Central memory CD8-positive, alpha-beta T cell (primary cell): ENCODE measurements around the gene UBE2H.
A peak's percentile ranks its signal among the peaks of the same experiment; 100 is the strongest.

Experiments
- ATAC-seq: fragments of 150-1000 bp; cut with Tn5 transposase; replicated peaks from 2 replicates; pipeline ENCODE4 v1.10.0; 2022; ENCODE audit warnings: mild to moderate bottlenecking, moderate FRiP score, moderate number of reproducible peaks; ENCODE audit not compliant: poor library complexity, severe bottlenecking; ENCODE audit errors: extremely low read depth
- DNase-seq, 2 donors: peaks; one replicate each; pipeline ENCODE4 v3.0.0; 2021; ENCODE audit warnings: low spot score in 2 of 2
- H3K27ac Mint-ChIP-seq: one replicate; pipeline ENCODE4 v1.8.0; 2022; ENCODE audit warnings: low read depth, mild to moderate bottlenecking, moderate library complexity, mixed read lengths
- H3K27me3 Mint-ChIP-seq: one replicate; pipeline ENCODE4 v1.8.0; 2022; ENCODE audit warnings: mixed read lengths
- H3K36me3 Mint-ChIP-seq: one replicate; pipeline ENCODE4 v1.8.0; 2022; ENCODE audit warnings: mild to moderate bottlenecking, moderate library complexity, mixed read lengths; ENCODE audit not compliant: insufficient read depth
- H3K4me1 Mint-ChIP-seq: one replicate; pipeline ENCODE4 v1.8.0; 2022; ENCODE audit warnings: mixed read lengths
- H3K4me3 Mint-ChIP-seq: one replicate; pipeline ENCODE4 v1.8.0; 2022; ENCODE audit warnings: mild to moderate bottlenecking, moderate library complexity, mixed read lengths
- H3K9me3 Mint-ChIP-seq: one replicate; pipeline ENCODE4 v1.8.0; 2022; ENCODE audit warnings: mixed read lengths

Gene UBE2H

DNA sequence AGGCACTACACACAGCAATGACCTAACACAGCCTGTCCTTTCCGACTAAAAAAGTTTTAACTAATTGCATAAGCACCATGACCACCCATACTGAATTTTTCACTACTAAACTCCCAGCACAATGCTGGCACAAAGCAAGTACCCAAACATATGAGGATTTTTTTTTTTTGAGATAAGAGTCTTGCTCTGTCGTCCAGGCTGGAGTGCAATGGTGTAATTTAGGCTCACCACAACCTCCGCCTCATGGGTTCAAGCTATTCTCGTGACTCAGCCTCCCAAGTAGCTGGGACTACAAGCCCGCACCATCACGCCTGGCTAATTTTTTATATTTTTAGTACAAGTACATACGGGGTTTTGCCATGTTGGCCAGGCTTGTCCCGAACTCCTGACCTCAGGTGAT lies 5.1 kb downstream of the UBE2H start:
- no peaks in the 10 kb centered on the region for H3K9me3 Mint-ChIP-seq
- H3K36me3 Mint-ChIP-seq, result peaks cover 17% of the 10 kb centered on the region
- H3K27ac Mint-ChIP-seq, result no peak overlapping the region
- ATAC-seq (no peak), DNase-seq (no peak)
- no peak overlapping the region for H3K4me3 Mint-ChIP-seq
- H3K4me1 Mint-ChIP-seq, result peaks cover 12% of the 10 kb centered on the region
- H3K27me3 Mint-ChIP-seq, result no peaks in the 10 kb centered on the region

DNA sequence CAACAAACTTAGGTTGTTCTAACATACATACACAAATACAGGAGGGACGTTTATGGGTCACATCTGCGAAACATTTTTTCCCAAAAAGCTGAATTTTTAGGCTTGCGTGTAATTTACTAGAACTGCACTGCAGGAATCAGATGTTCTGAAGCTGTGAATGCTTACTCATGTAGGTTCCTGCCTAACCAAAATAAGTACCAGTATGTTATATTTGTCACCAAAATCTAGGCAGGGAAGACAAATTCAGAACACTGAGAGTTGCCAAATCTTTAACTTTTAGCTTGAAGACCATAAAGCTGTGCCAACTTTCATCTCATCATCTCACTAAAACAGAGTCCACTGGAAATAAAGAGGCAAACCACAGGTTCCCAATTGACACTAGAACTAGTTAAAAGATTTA lies 5.7 kb downstream of the UBE2H start:
- H3K36me3 Mint-ChIP-seq, result peaks cover 14% of the 10 kb centered on the region
- H3K4me3 Mint-ChIP-seq, result no peak overlapping the region

DNA sequence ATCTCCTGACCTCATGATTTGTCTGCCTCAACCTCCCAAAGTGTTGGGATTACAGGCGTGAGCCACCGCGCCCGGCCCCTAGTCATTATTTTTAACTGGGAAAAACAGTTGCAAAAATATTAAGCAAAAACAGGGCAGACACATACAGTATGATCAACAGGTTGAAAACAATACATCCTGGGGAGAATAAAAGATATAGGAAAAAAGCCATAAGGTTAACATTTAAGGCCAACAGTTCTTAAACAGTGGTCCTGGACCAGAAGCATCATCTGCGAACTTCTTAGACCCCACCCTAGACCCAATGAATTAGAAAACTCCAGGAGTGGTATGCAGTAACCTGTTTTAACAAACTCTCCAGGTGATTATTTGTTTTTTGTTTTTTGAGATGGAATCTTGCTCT lies 6.5 kb downstream of the UBE2H start:
- no peaks in the 10 kb centered on the region for H3K9me3 Mint-ChIP-seq
- DNase-seq (no peak), ATAC-seq (no peak)
- no peaks in the 10 kb centered on the region for H3K27me3 Mint-ChIP-seq
- peaks cover 10% of the 10 kb centered on the region for H3K4me1 Mint-ChIP-seq
- no peak overlapping the region for H3K4me3 Mint-ChIP-seq
- no peak overlapping the region for H3K27ac Mint-ChIP-seq
- peaks cover 7% of the 10 kb centered on the region for H3K36me3 Mint-ChIP-seq

More for the DNA sequence above, 5.7 kb downstream of the UBE2H start:
- Mint-ChIP-seq H3K4me1 (peaks cover 10% of the 10 kb centered on the region), H3K27me3 (no peaks in the 10 kb centered on the region), H3K9me3 (no peaks in the 10 kb centered on the region), H3K27ac (no peak overlapping the region)
- no peak for DNase-seq
- no peak for ATAC-seq

DNA sequence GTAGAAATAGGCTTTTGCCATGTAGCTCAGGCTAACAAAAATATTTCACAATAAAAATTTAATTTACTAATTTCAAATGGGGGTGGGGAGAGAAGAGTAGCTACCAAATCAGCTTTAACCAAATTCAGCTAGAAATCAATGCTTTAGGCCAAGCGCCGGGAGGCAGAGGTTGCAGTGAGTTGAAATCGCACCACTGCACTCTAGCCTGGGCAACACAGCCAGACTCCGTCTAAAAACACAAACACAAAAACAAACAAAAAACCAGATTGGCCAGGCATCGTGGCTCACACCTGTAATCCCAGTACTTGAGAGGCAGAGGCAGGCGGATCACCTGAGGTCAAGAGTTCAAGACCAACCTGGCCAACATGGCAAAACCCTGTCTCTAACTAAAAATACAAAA lies 9.4 kb downstream of the UBE2H start:
- Mint-ChIP-seq H3K9me3 (no peaks in the 10 kb centered on the region), H3K27ac (no peak overlapping the region), H3K4me1 (peaks cover 17% of the 10 kb centered on the region), H3K4me3 (no peak overlapping the region), H3K27me3 (no peaks in the 10 kb centered on the region), H3K36me3 (peaks cover 10% of the 10 kb centered on the region)
- DNase-seq (no peak), ATAC-seq (no peak)

DNA sequence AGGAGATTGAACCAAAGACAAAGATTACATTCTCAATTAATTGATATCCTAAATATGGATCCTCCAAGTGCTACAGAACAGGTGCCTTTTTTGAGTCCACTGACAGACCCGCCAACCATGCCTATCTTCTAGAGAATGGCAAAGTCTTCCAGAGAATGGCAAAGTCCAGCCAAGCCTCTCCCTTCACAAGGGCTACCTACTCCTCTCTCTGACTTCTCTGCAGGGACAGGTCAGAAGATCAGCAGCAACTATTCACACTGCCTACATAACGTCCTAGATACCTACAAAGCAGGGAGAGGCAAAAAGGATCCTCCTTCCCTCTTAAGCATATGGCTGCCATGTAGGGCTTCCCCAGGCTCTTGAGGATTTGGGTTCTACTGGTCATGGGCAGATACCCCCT lies 12.4 kb downstream of the UBE2H start:
- H3K4me1 Mint-ChIP-seq, result peaks cover 28% of the 10 kb centered on the region
- no peaks in the 10 kb centered on the region for H3K27me3 Mint-ChIP-seq
- DNase-seq (no peak), ATAC-seq (no peak)
- H3K27ac Mint-ChIP-seq, result no peak overlapping the region
- H3K4me3 Mint-ChIP-seq, result no peak overlapping the region
- H3K36me3 Mint-ChIP-seq, result peaks cover 17% of the 10 kb centered on the region
- H3K9me3 Mint-ChIP-seq, result no peaks in the 10 kb centered on the region

DNA sequence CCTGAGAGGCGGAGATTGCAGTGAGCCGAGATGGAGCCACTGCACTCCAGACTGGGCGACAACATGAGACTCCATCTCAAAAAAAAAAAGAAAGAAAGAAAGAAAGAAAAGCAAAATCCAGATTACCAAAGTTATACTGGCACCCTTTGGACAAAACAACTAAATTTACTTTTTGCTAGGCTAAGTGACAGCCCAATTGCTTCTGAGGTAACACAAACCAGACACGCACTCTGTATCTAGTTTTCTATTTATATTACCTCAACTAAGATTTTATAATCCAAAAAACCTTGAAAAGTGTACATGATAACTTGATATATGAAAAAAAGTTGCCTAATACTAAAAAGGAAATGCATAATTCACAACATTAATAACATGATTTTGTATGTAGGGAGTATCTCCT lies 12.9 kb downstream of the UBE2H start:
- no peak for DNase-seq
- no peak for ATAC-seq
- H3K36me3 Mint-ChIP-seq, result peaks cover 17% of the 10 kb centered on the region
- no peak overlapping the region for H3K27ac Mint-ChIP-seq
- H3K4me1 Mint-ChIP-seq, result peaks cover 23% of the 10 kb centered on the region
- no peaks in the 10 kb centered on the region for H3K9me3 Mint-ChIP-seq
- H3K4me3 Mint-ChIP-seq, result no peak overlapping the region
- no peaks in the 10 kb centered on the region for H3K27me3 Mint-ChIP-seq

DNA sequence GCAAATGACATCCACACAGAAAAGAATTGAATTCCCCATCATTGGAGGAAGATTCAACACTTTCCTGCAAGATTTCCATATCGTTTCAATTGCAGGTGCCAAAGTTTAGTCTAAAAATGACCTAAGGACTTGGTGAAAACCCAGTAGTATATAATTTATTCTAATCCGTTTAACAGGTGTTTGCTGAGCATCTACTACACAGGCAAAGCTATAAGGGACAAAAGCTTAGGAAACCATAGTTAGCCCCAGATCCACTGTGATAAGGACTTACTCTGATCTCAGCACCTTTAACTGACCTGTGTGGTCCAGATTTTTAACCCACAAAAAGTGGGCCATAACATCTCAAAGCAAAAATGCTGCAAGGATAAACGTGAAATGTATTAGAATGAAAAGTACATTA lies 19.1 kb downstream of the UBE2H start:
- Mint-ChIP-seq H3K9me3 (no peaks in the 10 kb centered on the region), H3K4me1 (peaks cover 16% of the 10 kb centered on the region), H3K27ac (no peak overlapping the region), H3K4me3 (no peak overlapping the region), H3K27me3 (no peaks in the 10 kb centered on the region), H3K36me3 (peaks cover 20% of the 10 kb centered on the region)
- ATAC-seq (no peak), DNase-seq (no peak)

DNA sequence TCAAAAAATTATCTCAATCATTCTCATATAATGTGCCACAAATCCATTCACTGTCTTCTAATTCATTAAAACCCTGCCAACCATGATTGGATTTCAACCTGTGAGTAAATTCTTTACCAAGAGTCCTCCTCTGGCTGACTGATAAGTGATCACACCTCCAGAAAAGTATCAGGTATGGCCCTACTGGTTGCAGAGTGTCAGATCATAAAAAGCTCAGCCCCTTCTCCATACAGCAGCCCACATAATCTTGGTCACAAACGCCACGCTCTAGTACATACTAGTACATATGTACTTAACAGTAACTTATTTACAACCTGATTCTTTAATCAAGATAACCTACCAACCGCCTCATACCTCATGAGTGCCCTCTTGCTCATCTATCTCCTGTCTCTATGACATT lies 26.1 kb downstream of the UBE2H start:
- ATAC-seq (no peak), DNase-seq (no peak)
- H3K4me1 Mint-ChIP-seq, result peaks cover 35% of the 10 kb centered on the region
- H3K27ac Mint-ChIP-seq, result no peak overlapping the region
- H3K36me3 Mint-ChIP-seq, result peaks cover 9% of the 10 kb centered on the region
- H3K9me3 Mint-ChIP-seq, result no peaks in the 10 kb centered on the region
- H3K4me3 Mint-ChIP-seq, result no peak overlapping the region
- no peaks in the 10 kb centered on the region for H3K27me3 Mint-ChIP-seq

DNA sequence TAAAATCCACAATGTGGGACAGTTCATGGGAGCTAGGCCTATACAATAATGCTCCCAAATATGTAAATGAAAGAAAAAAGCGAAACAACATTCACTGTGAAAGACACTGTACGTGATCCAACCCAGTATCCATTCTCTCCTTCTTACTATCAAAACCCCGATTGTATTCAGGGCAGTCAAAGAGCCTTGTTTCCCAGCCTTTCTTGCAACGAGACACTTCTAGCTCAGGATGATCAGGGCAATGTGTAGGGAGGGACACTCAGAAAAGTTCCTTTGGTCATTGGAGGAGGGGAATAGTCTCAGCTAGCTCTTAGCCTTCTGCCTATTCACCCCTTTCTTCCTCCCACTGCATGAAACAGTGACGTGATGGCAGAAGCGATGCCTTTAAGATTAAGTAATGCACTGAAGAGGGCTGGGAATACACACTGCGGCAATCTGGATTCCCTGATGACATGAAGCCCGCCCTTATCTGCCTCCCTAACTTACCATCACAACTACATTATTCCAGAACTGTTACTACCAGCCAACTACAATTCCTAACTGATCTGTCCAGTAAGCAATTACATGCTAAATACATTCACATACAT lies 27.3 kb downstream of the UBE2H start:
- peaks cover 35% of the 10 kb centered on the region for H3K4me1 Mint-ChIP-seq
- H3K27ac Mint-ChIP-seq, result peak overlapping the region; percentile 32
- no peak overlapping the region for H3K4me3 Mint-ChIP-seq
- ATAC-seq (no peak), DNase-seq (no peak)
- H3K9me3 Mint-ChIP-seq, result no peaks in the 10 kb centered on the region
- peaks cover 8% of the 10 kb centered on the region for H3K36me3 Mint-ChIP-seq
- H3K27me3 Mint-ChIP-seq, result no peaks in the 10 kb centered on the region

DNA sequence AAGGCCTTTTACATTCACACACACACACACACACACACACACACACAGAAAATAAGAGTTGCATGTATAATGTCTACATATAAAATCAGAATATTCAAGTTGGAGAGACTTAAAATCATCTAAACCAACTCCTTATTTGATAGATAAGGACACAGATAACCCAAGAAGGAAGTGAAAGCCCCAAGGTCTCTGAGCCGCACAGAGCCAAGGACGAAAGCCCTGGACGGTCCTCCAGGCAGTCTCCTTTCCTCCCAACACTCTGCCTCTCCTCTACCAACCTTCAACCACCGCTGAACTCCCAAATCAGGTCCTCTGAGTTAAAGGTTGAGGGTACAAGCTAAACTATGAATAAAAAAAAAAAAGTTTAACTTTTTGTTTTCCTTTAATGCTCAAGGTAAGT lies 28.2 kb downstream of the UBE2H start:
- Mint-ChIP-seq H3K9me3 (no peaks in the 10 kb centered on the region), H3K4me3 (no peak overlapping the region)

DNA sequence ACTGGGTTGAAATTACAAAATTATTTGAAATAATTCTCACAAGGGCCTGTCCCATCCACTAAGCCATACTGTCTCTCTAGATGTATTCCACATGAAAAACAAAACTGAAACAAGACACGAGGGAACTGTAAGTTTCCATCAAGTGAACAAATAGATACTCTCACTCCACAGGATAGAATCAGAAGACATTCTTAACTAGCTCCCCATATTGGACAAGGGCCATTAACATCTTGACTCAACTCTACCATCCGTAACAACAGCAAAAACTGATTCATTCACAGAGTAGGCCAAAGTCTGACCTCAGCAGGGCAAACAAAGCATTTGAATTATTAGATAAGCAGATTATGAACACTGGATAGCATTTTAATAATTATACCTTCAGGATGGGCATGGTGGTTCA lies 29.1 kb downstream of the UBE2H start:
- H3K36me3 Mint-ChIP-seq, result peaks cover 7% of the 10 kb centered on the region
- H3K4me3 Mint-ChIP-seq, result no peak overlapping the region
- H3K9me3 Mint-ChIP-seq, result no peaks in the 10 kb centered on the region
- H3K27ac Mint-ChIP-seq, result no peak overlapping the region
- DNase-seq, result no peak
- H3K4me1 Mint-ChIP-seq, result peaks cover 35% of the 10 kb centered on the region
- H3K27me3 Mint-ChIP-seq, result no peaks in the 10 kb centered on the region
- ATAC-seq, result no peak

More for the DNA sequence above, 28.2 kb downstream of the UBE2H start:
- DNase-seq (no peak), ATAC-seq (no peak)
- no peak overlapping the region for H3K27ac Mint-ChIP-seq
- peaks cover 8% of the 10 kb centered on the region for H3K36me3 Mint-ChIP-seq
- no peaks in the 10 kb centered on the region for H3K27me3 Mint-ChIP-seq
- peaks cover 35% of the 10 kb centered on the region for H3K4me1 Mint-ChIP-seq

DNA sequence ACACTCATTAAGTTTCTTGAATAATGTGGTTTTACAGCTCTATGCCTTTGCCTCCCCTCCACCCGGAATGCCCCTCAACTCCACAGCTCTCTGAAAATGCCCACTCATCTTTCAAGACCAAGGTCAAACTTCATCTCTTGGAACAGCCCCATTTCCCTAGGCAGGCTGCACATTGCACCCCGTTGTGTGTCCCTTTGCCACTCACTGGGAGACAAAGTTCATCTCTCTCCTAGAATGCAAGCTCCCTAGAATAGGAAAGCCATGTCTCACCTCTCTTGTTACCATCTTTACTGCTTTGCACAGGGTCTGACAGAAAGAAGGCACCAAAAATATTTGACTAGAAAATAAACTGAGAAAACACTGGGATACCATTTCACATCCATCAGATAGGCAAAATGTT lies 33.3 kb downstream of the UBE2H start:
- Mint-ChIP-seq H3K36me3 (peaks cover 2% of the 10 kb centered on the region), H3K4me1 (peaks cover 51% of the 10 kb centered on the region), H3K4me3 (no peak overlapping the region), H3K27ac (no peak overlapping the region), H3K9me3 (no peaks in the 10 kb centered on the region), H3K27me3 (no peaks in the 10 kb centered on the region)
- DNase-seq, result no peak
- no peak for ATAC-seq

DNA sequence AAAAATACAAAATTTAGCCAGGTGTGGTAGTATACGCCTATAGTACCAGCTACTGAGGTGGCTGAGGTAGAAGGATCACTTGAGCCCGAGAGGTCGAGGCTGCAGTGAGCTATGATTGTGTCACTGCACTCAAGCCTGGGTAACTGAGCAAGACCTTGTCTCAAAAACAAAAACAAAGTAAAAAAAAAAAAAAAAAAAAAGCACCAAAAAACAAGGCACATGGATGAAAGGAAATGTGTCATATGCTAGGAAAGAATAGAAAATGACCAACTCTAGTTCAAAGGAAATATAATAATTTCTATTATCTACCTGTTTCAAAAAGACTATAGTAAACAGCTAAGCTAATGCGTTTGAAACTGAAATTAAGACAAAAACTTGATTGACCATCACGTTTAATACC lies 33.8 kb downstream of the UBE2H start:
- DNase-seq (no peak), ATAC-seq (no peak)
- no peaks in the 10 kb centered on the region for H3K9me3 Mint-ChIP-seq
- H3K4me1 Mint-ChIP-seq, result peaks cover 48% of the 10 kb centered on the region
- H3K27ac Mint-ChIP-seq, result no peak overlapping the region
- H3K36me3 Mint-ChIP-seq, result peaks cover 2% of the 10 kb centered on the region
- no peaks in the 10 kb centered on the region for H3K27me3 Mint-ChIP-seq
- H3K4me3 Mint-ChIP-seq, result no peak overlapping the region

DNA sequence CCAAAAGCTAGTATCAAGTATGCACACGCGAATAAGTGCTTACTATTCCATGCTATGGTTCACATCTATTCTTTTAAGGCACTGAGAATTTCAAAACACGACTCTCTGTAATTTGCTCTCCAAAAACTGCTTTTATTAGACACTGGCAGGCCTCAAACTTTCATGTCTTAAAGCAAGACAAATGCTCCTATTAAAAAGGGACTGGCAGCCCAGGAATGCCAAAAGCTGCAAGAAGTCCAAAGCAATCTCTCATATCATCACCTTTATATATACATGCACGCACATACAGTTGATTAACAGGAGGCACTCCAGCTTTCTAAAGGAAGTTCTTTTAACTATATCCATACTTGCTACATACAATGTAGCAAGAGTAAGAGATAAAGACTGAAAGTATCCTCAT lies 34.8 kb downstream of the UBE2H start:
- DNase-seq (no peak), ATAC-seq (no peak)
- Mint-ChIP-seq H3K36me3 (peaks cover 2% of the 10 kb centered on the region), H3K27me3 (no peaks in the 10 kb centered on the region), H3K4me1 (peaks cover 50% of the 10 kb centered on the region), H3K4me3 (no peak overlapping the region), H3K27ac (no peak overlapping the region), H3K9me3 (no peaks in the 10 kb centered on the region)
